Caco-2 (cell line): Measurements from ENCODE around the gene DDAH2. TPM values are rescaled to one million over a fixed set of nuclear protein-coding genes. Genes with fewer than 3 reads are reported as not detected.

Source experiments
- BruUV-seq: library from RNA; stranded (reverse); fragments of 400-500 nt; replicated peaks from 2 replicates; lab custom pipeline; 2021; lab: Mats Ljungman, UMichigan
- CTCF ChIA-PET: fragments of 300-600 bp; sonication (Branson Sonifier 250); formaldehyde crosslinking; loops from one replicate; lab custom pipeline; 2022; ENCODE audit warnings: antibody characterized with exemption; lab: Charles Lee
- POLR2A ChIA-PET: fragments of 300-600 bp; sonication (Branson Sonifier 250); formaldehyde crosslinking; loops from one replicate; lab custom pipeline; 2022; ENCODE audit warnings: antibody characterized with exemption; lab: Charles Lee
- DNase-seq, 2 experiments: peaks; one replicate each; pipeline versions ENCODE4 v3.0.0 to v3.0.0-alpha.2; 2020 to 2022
- H3K27me3 ChIP-seq: replicated peaks from 2 replicates; pipeline ENCODE4 v1.6.0; 2011; ENCODE audit warnings: low read length; ENCODE audit not compliant: control insufficient read depth, insufficient read depth
- H3K36me3 ChIP-seq: 2 replicates; pipeline ENCODE4 v1.5.1; 2011; ENCODE audit warnings: low read length; ENCODE audit not compliant: control insufficient read depth, insufficient read depth
- H3K4me1 ChIP-seq: fragments of 250-450 bp; sonication (Bioruptor Pico); 2 replicates; pipeline ENCODE4 v1.5.1; 2020; ENCODE audit warnings: mild to moderate bottlenecking
- H3K4me3 ChIP-seq: 2 replicates; pipeline ENCODE4 v1.5.1; 2011; ENCODE audit warnings: low read depth, mild to moderate bottlenecking, control low read depth, low read length
- H3K9me3 ChIP-seq: fragments of 250-450 bp; sonication (Bioruptor Pico); 2 replicates; pipeline ENCODE4 v1.5.1; 2020; ENCODE audit warnings: mild to moderate bottlenecking, moderate library complexity
- H3K27ac Mint-ChIP-seq: one replicate; pipeline ENCODE4 v1.8.0; 2022; ENCODE audit warnings: mixed read lengths; ENCODE audit not compliant: unreplicated experiment
- H3K27me3 Mint-ChIP-seq: one replicate; pipeline ENCODE4 v1.8.0; 2022; ENCODE audit warnings: mixed read lengths; ENCODE audit not compliant: insufficient read depth, unreplicated experiment
- H3K36me3 Mint-ChIP-seq: one replicate; pipeline ENCODE4 v1.8.0; 2022; ENCODE audit warnings: mild to moderate bottlenecking, mixed read lengths; ENCODE audit not compliant: insufficient read depth, unreplicated experiment
- H3K4me1 Mint-ChIP-seq: one replicate; pipeline ENCODE4 v1.8.0; 2022; ENCODE audit warnings: low read depth, mixed read lengths; ENCODE audit not compliant: unreplicated experiment
- H3K4me3 Mint-ChIP-seq: one replicate; pipeline ENCODE4 v1.8.0; 2022; ENCODE audit warnings: mild to moderate bottlenecking, moderate library complexity, mixed read lengths; ENCODE audit not compliant: unreplicated experiment
- H3K9me3 Mint-ChIP-seq: one replicate; pipeline ENCODE4 v1.8.0; 2022; ENCODE audit warnings: mixed read lengths; ENCODE audit not compliant: unreplicated experiment
- intact Hi-C: fragments of 100-400 bp; cut with micrococcal nuclease; formaldehyde crosslinking; loops from one replicate; pipeline ENCODE4 v1.10.0; 2022; ENCODE audit not compliant: unreplicated experiment
- total RNA-seq: library from RNA; stranded (reverse); gene quantifications from 2 replicates; pipeline ENCODE4 v1.2.3, GENCODE V29; 2022
- TF ChIP-seq, protein P1 (sequence below), 2 experiments: fragments of 200-600 bp in 1 of 2; IDR thresholded peaks; 1 replicate in 1 of 2; 2 replicates in 1 of 2; pipeline versions ENCODE4 v1.5.1 to v1.8.0; 2011 to 2022; ENCODE audit warnings: antibody characterized with exemption in 1 of 2, control low read depth in 1 of 2, inconsistent platforms in 1 of 2, low read depth in 1 of 2, low read length in 1 of 2, mild to moderate bottlenecking in 1 of 2, moderate library complexity in 1 of 2; ENCODE audit not compliant: insufficient read depth in 1 of 2, severe bottlenecking in 1 of 2, unreplicated experiment in 1 of 2

The DDAH2 gene
- total RNA-seq, 1 experiment from 2014 or later: 82.4 TPM

DNA sequence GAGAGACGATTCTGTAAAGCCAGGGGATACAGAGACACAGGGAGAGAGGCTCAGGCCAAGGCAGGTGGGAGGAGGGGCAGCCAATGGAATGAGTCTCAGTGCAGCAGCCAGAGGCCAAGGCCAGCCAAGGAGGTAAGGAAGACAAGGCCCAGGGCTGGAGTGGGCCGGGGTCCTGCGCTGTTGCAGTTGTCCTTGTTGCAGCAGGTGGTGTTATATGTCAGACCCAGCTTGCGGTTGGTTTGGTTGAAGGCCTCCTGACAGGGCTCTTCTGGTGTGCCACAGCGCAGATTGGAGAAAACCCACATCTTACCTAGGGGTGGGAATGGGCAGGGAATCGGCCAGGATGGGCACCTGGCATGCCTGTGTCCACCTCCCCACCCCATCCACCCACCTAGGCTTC is 10.1 kb downstream of the DDAH2 start:
- peaks cover 4% of the 10 kb centered on the region for H3K36me3 Mint-ChIP-seq
- no peaks in the 10 kb centered on the region for H3K9me3 Mint-ChIP-seq
- peaks cover 52% of the 10 kb centered on the region for H3K4me1 ChIP-seq
- no TSS peak for BruUV-seq
- H3K9me3 ChIP-seq: no peaks in the 10 kb centered on the region
- H3K4me1 Mint-ChIP-seq: peaks cover 47% of the 10 kb centered on the region
- intact Hi-C loops: no loop called here
- H3K27me3 Mint-ChIP-seq: no peaks in the 10 kb centered on the region
- ChIA-PET CTCF (no interaction called here), POLR2A (interaction anchor here (0.5 kb wide), 1 partner anchor 16 kb away, joined by 3 read pairs; the partner anchor contains the start of gene ABHD16A)
- TF ChIP-seq, protein P1, sequence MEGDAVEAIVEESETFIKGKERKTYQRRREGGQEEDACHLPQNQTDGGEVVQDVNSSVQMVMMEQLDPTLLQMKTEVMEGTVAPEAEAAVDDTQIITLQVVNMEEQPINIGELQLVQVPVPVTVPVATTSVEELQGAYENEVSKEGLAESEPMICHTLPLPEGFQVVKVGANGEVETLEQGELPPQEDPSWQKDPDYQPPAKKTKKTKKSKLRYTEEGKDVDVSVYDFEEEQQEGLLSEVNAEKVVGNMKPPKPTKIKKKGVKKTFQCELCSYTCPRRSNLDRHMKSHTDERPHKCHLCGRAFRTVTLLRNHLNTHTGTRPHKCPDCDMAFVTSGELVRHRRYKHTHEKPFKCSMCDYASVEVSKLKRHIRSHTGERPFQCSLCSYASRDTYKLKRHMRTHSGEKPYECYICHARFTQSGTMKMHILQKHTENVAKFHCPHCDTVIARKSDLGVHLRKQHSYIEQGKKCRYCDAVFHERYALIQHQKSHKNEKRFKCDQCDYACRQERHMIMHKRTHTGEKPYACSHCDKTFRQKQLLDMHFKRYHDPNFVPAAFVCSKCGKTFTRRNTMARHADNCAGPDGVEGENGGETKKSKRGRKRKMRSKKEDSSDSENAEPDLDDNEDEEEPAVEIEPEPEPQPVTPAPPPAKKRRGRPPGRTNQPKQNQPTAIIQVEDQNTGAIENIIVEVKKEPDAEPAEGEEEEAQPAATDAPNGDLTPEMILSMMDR (IDR thresholded peaks at IDR 0.05; ENCODE audit: insufficient read depth in 1 of 2, low read depth in 1 of 2, low read length in 1 of 2, severe bottlenecking in 1 of 2, unreplicated experiment in 1 of 2): no peak
- no peaks in the 10 kb centered on the region for H3K27me3 ChIP-seq
- peak overlapping the region; percentile 69 for H3K27ac Mint-ChIP-seq
- DNase-seq: no peak
- no peak overlapping the region for H3K4me3 ChIP-seq
- no peak overlapping the region for H3K4me3 Mint-ChIP-seq
- H3K36me3 ChIP-seq: no peaks in the 10 kb centered on the region

DNA sequence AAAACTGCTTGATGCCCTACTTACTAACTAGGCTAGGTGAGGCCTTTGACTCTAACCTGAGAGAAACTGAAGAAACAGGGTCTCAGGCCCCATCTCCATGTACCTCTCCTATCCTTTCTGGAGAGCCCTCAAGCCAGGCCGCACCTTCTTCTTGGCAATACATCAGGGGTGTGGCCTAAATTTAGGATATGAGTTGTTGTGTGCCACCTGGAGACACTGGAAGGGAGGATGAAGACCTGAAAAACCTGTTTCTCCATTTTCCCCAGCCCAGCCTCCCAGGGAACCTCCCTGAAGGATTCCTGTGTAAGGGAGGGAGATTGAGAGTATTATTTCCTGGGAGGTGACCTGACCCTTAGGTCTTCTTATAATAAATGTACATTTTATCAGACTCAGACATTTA is 10.8 kb downstream of the DDAH2 start:
- Mint-ChIP-seq H3K9me3 (no peaks in the 10 kb centered on the region), H3K36me3 (peaks cover 5% of the 10 kb centered on the region), H3K4me1 (peaks cover 55% of the 10 kb centered on the region), H3K4me3 (peak overlapping the region; percentile 2), H3K27me3 (no peaks in the 10 kb centered on the region), H3K27ac (peak overlapping the region; percentile 69)
- peak; percentile 69 to 72 for DNase-seq
- no peaks in the 10 kb centered on the region for H3K27me3 ChIP-seq
- TF ChIP-seq, protein P1 (IDR thresholded peaks at IDR 0.05; ENCODE audit: insufficient read depth in 1 of 2, low read depth in 1 of 2, low read length in 1 of 2, severe bottlenecking in 1 of 2, unreplicated experiment in 1 of 2): no peak
- BruUV-seq: no TSS peak
- H3K4me3 ChIP-seq: no peak overlapping the region
- no peaks in the 10 kb centered on the region for H3K36me3 ChIP-seq
- CTCF ChIA-PET: no interaction called here
- H3K9me3 ChIP-seq: no peaks in the 10 kb centered on the region
- POLR2A ChIA-PET: no interaction called here
- intact Hi-C loops: no loop called here
- H3K4me1 ChIP-seq: peaks cover 60% of the 10 kb centered on the region

DNA sequence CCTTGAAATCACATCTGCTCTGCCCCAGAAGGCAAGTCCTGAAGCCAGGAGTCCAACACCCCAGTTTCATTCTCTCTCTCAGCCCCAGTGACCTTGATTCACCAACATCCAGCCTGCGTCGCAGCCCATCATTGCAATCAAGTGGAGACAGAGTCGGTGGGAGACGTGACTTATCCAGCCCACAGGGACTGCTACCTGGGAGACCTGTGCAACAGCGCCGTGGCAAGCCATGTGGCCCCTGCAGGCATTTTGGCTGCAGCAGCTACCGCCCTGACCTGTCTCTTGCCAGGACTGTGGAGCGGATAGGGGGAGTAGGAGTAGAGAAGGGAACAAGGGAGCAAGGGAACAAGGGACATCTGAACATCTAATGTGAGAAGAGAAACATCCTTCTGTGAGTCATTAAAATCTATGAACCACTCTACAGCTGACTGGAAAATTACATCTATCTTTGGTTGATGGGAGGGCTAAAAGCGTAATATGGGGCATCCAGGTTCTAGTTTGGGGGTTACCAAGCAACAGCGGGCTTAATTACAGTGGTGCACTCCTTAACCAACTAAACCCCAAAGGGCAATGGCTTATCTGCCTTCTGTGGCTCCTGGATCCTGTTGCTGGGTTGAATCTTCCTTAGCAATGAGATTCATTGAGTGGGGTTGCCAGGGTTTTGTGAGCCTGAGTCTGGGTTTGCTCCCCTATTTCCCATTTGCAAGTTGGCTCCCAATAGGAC is 11.4 kb downstream of the DDAH2 start:
- no peak overlapping the region for H3K4me3 ChIP-seq
- H3K9me3 ChIP-seq: no peaks in the 10 kb centered on the region
- intact Hi-C loops: no loop called here
- no peaks in the 10 kb centered on the region for H3K27me3 ChIP-seq
- Mint-ChIP-seq H3K27me3 (no peaks in the 10 kb centered on the region), H3K9me3 (no peaks in the 10 kb centered on the region), H3K27ac (peak overlapping the region; percentile 69), H3K4me1 (peaks cover 61% of the 10 kb centered on the region), H3K4me3 (no peak overlapping the region), H3K36me3 (peaks cover 5% of the 10 kb centered on the region)
- no peaks in the 10 kb centered on the region for H3K36me3 ChIP-seq
- no TSS peak for BruUV-seq
- peaks cover 64% of the 10 kb centered on the region for H3K4me1 ChIP-seq
- ChIA-PET CTCF (no interaction called here), POLR2A (no interaction called here)
- DNase-seq: peak in 1 of 2 experiments; percentile 36
- TF ChIP-seq, protein P1 (IDR thresholded peaks at IDR 0.05; ENCODE audit: insufficient read depth in 1 of 2, low read depth in 1 of 2, low read length in 1 of 2, severe bottlenecking in 1 of 2, unreplicated experiment in 1 of 2): no peak
